ENCODE data around the gene CYP4F3. TPM values are rescaled to one million over a fixed set of nuclear protein-coding genes. Genes with fewer than 3 reads are reported as not detected.

CYP4F3 gene
- total RNA-seq, 1 donor from 2014 or later = 0.56 TPM

- TF ChIP-seq, protein P1, sequence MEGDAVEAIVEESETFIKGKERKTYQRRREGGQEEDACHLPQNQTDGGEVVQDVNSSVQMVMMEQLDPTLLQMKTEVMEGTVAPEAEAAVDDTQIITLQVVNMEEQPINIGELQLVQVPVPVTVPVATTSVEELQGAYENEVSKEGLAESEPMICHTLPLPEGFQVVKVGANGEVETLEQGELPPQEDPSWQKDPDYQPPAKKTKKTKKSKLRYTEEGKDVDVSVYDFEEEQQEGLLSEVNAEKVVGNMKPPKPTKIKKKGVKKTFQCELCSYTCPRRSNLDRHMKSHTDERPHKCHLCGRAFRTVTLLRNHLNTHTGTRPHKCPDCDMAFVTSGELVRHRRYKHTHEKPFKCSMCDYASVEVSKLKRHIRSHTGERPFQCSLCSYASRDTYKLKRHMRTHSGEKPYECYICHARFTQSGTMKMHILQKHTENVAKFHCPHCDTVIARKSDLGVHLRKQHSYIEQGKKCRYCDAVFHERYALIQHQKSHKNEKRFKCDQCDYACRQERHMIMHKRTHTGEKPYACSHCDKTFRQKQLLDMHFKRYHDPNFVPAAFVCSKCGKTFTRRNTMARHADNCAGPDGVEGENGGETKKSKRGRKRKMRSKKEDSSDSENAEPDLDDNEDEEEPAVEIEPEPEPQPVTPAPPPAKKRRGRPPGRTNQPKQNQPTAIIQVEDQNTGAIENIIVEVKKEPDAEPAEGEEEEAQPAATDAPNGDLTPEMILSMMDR (conservative IDR thresholded peaks at IDR 0.05) = no peak
- H3K27ac Mint-ChIP-seq = no peak overlapping the region
- no peaks in the 10 kb centered on the region for H3K27me3 Mint-ChIP-seq
- no peaks in the 10 kb centered on the region for H3K9me3 Mint-ChIP-seq
- H3K4me3 Mint-ChIP-seq = no peak overlapping the region
- H3K36me3 Mint-ChIP-seq = no peaks in the 10 kb centered on the region
- no peak for DNase-seq (ENCODE audit: extremely low spot score, unreplicated experiment)
- no peaks in the 10 kb centered on the region for H3K4me1 Mint-ChIP-seq (ENCODE audit: unreplicated experiment)
Measured at GRCh38 chr19:15635016-15635805, 5.5 kb upstream of the CYP4F3 start.

DNA sequence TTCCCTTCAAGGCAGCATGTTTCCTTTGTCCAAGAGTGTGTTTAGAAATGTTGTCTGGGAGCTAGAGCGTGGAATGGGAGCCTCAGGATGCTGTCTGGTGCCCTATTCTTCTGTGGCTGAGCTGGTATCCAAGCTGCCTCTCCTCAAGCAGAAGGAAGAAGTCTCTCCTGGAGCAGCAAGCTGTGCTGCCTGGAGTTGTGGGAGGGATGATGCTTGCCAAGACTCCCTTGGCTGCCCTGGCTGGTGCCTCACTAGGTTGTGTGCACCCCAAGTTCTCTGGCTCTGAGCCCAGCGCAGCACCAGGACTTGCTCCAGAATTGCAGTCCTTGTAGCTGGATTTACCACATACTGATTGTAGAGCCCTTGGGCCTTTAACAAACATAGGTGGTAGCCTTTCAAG, 4.7 kb upstream of the CYP4F3 start:
- Mint-ChIP-seq H3K4me3 (no peak overlapping the region), H3K27me3 (no peaks in the 10 kb centered on the region), H3K4me1 (ENCODE audit: unreplicated experiment) (no peaks in the 10 kb centered on the region), H3K27ac (no peak overlapping the region), H3K9me3 (no peaks in the 10 kb centered on the region), H3K36me3 (no peaks in the 10 kb centered on the region)
- TF ChIP-seq, protein P1 (conservative IDR thresholded peaks at IDR 0.05) = no peak
- no peak for DNase-seq (ENCODE audit: extremely low spot score, unreplicated experiment)

GRCh38 chr19:15639596-15639995, 1.1 kb upstream of the CYP4F3 start:
- H3K4me3 Mint-ChIP-seq = no peak overlapping the region
- no peaks in the 10 kb centered on the region for H3K36me3 Mint-ChIP-seq
- peaks cover 11% of the 10 kb centered on the region for H3K9me3 Mint-ChIP-seq

DNA sequence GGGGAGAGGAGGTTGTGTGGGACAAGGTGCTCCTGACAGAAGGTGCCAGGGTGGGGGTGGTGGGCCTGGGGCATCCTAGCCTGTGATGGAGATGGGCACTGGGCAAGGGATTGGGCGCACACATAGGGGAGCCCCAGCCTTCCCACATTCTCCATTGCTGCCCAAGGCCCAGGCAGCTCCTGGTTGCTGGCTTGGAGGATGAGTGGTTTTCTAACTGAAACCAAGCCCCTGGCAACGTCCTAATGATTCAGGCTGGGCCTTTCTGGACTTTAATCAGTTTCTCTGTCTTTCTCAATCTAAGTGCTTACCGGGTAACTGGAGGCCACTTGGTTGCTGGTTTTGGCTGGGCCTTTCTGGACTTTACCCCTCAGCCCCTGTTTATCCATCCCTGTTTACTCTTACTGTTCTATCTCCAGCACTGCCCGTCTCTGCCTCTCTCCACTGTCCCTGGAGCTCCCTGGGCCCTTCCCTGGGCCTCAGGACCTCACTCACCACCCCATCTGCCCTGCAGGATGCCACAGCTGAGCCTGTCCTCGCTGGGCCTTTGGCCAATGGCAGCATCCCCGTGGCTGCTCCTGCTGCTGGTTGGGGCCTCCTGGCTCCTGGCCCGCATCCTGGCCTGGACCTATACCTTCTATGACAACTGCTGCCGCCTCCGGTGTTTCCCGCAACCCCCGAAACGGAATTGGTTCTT, 354 bp downstream of the CYP4F3 start:
- TF ChIP-seq, protein P1 (conservative IDR thresholded peaks at IDR 0.05) = no peak
- Mint-ChIP-seq H3K36me3 (no peaks in the 10 kb centered on the region), H3K4me1 (ENCODE audit: unreplicated experiment) (no peaks in the 10 kb centered on the region), H3K27ac (no peak overlapping the region), H3K4me3 (no peak overlapping the region), H3K27me3 (no peaks in the 10 kb centered on the region), H3K9me3 (peaks cover 20% of the 10 kb centered on the region)
- no peak for DNase-seq (ENCODE audit: extremely low spot score, unreplicated experiment)

More at GRCh38 chr19:15639596-15639995, 1.1 kb upstream of the CYP4F3 start:
- Mint-ChIP-seq H3K27ac (no peak overlapping the region), H3K27me3 (no peaks in the 10 kb centered on the region), H3K4me1 (ENCODE audit: unreplicated experiment) (no peaks in the 10 kb centered on the region)
- TF ChIP-seq, protein P1 (conservative IDR thresholded peaks at IDR 0.05) = no peak
- no peak for DNase-seq (ENCODE audit: extremely low spot score, unreplicated experiment)

DNA sequence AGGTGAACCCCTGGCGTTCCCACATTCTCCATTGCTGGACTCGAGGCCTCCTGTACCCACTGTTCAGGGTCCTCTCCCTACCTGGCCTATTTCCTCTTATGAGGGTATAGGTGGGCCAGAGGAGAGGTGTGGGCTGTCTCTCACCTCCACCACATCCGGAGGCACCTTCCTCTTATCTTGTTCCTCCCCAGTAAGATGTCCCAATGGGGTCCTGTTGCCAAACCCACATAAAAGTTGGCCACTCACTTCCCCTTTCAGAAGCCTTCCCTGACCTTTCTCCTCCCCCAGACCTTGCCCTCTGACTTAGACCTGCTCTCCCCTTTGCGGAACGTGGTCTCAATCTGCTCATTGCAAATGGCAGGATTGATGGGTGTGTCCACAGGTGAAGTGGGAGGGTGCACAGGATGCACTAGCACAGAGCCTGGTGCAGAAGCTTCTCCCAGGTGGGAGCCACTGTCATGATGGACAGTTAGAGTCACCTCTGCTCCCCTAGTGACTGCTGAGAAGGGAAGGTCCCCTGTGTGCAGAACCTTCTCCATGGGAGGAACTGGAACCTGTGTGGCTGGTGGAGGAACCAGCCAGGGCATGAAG, 1.3 kb downstream of the CYP4F3 start:
- Mint-ChIP-seq H3K4me3 (no peak overlapping the region), H3K27ac (no peak overlapping the region), H3K4me1 (ENCODE audit: unreplicated experiment) (no peaks in the 10 kb centered on the region), H3K27me3 (no peaks in the 10 kb centered on the region), H3K36me3 (no peaks in the 10 kb centered on the region), H3K9me3 (peaks cover 23% of the 10 kb centered on the region)
- DNase-seq (ENCODE audit: extremely low spot score, unreplicated experiment) = no peak
- TF ChIP-seq, protein P1 (conservative IDR thresholded peaks at IDR 0.05) = no peak

Data from type B pancreatic cell (in vitro differentiated cells).